ENCODE measurements around the gene NPTN. TPM values are rescaled to one million over a fixed set of nuclear protein-coding genes. Genes with fewer than 3 reads are reported as not detected.
"Not testable (repeated sequence)": the region's sequence is repeated elsewhere in the genome, so short reads cannot be mapped to it uniquely, and the experiment has no call there.

Gene NPTN
- total RNA-seq, 1 donor from 2014 or later: 147 TPM

DNA sequence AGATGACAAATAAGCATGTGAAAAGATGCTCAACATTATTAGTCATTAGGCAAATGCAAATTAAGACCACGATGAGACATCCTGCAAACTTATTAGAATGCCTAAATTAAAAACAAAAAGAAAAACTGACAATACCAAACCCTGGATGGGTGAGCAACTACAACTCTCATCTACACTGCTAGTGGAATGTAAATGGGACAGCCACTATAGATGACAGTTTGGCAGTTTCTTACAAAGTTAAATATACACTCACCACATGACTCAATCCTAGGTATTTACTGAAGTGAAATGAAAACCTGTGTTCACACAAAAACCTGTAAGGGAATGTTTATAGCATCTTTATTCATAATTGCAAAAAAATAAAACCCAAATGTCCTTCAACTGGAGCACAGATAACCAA is 74.7 kb downstream of the NPTN start:
- H3K27ac ChIP-seq: no peak overlapping the region
- DNase-seq (ENCODE audit: low spot score in 2 of 2): no peak
- no peaks in the 10 kb centered on the region for H3K9me3 ChIP-seq
- intact Hi-C loops (cut with DNase I): no loop called here
- TF ChIP-seq, protein P1, sequence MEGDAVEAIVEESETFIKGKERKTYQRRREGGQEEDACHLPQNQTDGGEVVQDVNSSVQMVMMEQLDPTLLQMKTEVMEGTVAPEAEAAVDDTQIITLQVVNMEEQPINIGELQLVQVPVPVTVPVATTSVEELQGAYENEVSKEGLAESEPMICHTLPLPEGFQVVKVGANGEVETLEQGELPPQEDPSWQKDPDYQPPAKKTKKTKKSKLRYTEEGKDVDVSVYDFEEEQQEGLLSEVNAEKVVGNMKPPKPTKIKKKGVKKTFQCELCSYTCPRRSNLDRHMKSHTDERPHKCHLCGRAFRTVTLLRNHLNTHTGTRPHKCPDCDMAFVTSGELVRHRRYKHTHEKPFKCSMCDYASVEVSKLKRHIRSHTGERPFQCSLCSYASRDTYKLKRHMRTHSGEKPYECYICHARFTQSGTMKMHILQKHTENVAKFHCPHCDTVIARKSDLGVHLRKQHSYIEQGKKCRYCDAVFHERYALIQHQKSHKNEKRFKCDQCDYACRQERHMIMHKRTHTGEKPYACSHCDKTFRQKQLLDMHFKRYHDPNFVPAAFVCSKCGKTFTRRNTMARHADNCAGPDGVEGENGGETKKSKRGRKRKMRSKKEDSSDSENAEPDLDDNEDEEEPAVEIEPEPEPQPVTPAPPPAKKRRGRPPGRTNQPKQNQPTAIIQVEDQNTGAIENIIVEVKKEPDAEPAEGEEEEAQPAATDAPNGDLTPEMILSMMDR (IDR thresholded peaks at IDR 0.05): no peak
- H3K4me1 ChIP-seq: no peaks in the 10 kb centered on the region
- H3K36me3 ChIP-seq: peaks cover 56 to 71% of the 10 kb centered on the region in 2 donors
- no peak overlapping the region for H3K4me3 ChIP-seq
- no peaks in the 10 kb centered on the region for H3K27me3 ChIP-seq

DNA sequence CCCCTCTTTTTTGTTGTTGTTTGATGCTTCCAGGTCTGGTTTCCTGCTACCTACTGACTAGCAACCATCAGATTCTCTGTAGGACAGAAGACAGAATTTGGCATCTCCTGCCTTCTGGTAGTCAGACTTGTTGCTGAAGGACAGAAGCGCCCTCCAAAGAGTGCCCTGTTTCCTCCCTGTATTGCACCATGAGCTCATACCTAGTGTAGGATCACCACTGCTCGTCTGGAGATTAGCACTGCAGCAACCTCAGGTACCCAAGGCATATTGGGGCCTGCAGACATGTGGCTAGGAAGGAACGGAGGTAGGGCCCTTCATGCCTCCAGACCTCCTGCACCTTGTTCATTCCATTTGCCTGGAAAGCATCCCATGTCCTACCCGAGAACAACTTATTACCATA is 78.1 kb downstream of the NPTN start:
- intact Hi-C loops (cut with DNase I): no loop called here
- Histone ChIP-seq H3K9me3 (no peaks in the 10 kb centered on the region), H3K27ac (no peak overlapping the region), H3K27me3 (no peaks in the 10 kb centered on the region), H3K36me3 (peaks cover 27 to 45% of the 10 kb centered on the region in 2 donors), H3K4me1 (no peaks in the 10 kb centered on the region), H3K4me3 (no peak overlapping the region)
- DNase-seq (ENCODE audit: low spot score in 2 of 2): no peak
- TF ChIP-seq, protein P1 (IDR thresholded peaks at IDR 0.05): no peak

DNA sequence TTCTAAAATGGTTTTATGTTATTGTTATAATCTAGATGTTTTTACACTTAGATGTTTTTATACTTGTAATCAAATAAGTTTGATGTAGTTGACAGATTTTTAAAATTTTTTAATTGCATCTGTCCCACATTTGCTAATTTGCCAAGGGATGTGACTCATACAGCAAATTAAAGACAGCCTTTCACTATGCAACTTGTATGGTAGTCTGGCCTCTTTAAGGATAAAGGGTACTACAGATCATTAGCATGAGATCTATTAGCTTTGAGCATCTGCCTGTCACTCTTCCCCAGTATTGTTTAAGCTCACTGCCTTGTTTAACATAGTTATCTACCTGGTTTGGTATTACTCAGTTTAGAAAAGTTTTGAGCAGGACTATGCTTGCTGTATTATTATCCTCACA is 83.0 kb downstream of the NPTN start:
- Histone ChIP-seq H3K9me3 (no peaks in the 10 kb centered on the region), H3K36me3 (peaks cover 4 to 5% of the 10 kb centered on the region in 2 donors)
- intact Hi-C loops (cut with DNase I): no loop called here

DNA sequence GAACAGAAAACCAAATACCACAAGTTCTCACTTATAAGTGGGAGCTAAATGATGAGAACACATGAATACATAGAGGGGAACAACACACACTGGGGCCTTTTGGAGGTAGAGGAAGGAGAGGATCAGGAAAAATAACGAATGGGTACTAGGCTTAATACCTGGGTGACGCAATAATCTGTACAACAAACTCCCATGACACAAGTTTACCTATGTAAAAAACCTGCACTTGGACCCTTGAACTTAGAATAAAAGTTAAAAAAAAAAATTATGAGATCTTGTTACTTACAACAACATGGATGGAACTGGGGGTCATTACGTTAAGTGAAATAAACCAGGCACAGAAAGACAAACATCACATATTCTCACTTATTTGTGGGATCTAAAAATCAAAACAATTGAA is 84.3 kb downstream of the NPTN start:
- intact Hi-C loops (cut with DNase I): not testable (repeated sequence)

More for the DNA sequence above, 83.0 kb downstream of the NPTN start:
- Histone ChIP-seq H3K4me3 (no peak overlapping the region), H3K27ac (no peak overlapping the region), H3K27me3 (no peaks in the 10 kb centered on the region), H3K4me1 (no peaks in the 10 kb centered on the region)
- TF ChIP-seq, protein P1 (IDR thresholded peaks at IDR 0.05): no peak
- DNase-seq (ENCODE audit: low spot score in 2 of 2): no peak

DNA sequence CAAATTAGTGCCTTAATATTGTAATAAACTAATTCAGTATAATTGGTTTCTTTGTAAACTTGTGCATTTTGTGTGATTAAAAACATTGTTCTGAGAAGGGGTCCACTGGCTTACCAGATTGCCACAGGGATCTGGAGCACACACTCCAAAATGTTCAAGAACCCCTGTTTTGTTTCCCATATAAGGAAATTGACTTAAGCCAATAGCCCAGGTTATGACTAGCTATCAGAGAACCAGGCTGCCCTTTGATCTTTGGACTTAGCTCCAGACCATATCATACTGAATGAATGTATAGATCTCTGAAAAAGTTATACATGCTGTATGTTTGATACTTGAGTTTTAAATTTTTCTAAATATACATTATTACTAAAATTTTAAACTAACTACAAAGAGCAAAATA is 91.7 kb downstream of the NPTN start:
- Histone ChIP-seq H3K27me3 (no peaks in the 10 kb centered on the region), H3K27ac (no peak overlapping the region), H3K36me3 (no peaks in the 10 kb centered on the region), H3K9me3 (no peaks in the 10 kb centered on the region), H3K4me3 (no peak overlapping the region), H3K4me1 (no peaks in the 10 kb centered on the region)
- intact Hi-C loops (cut with DNase I): no loop called here
- TF ChIP-seq, protein P1 (IDR thresholded peaks at IDR 0.05): no peak
- no peak for DNase-seq (ENCODE audit: low spot score in 2 of 2)

More for the DNA sequence above, 84.3 kb downstream of the NPTN start:
- not testable (repeated sequence) for H3K36me3 ChIP-seq; H3K4me1 ChIP-seq; H3K27me3 ChIP-seq; H3K9me3 ChIP-seq; H3K27ac ChIP-seq; DNase-seq (ENCODE audit: low spot score in 2 of 2); H3K4me3 ChIP-seq

DNA sequence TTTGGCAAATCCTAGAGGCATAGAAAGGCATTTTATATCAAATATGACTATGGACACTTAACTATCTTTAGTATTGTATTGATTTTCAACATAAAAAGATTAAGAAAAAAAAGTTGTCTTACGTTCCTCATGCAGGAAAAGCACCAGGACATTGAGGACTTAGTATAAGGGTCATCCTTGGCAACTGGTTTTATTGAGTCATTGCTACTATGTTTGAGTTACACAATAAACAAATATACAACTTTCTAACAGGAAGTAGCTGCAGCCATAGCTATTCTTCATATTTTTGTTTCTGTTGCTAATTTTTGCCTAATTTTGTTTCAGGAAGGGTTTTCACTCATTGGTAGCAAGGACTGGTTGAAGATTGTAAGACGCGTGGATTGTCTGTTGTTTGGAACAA is 93.0 kb downstream of the NPTN start:
- intact Hi-C loops (cut with DNase I): no loop called here

More for the DNA sequence above, 93.0 kb downstream of the NPTN start:
- no peak for DNase-seq (ENCODE audit: low spot score in 2 of 2)
- H3K9me3 ChIP-seq: no peaks in the 10 kb centered on the region
- no peaks in the 10 kb centered on the region for H3K27me3 ChIP-seq
- TF ChIP-seq, protein P1 (IDR thresholded peaks at IDR 0.05): no peak
- H3K4me1 ChIP-seq: no peaks in the 10 kb centered on the region
- no peaks in the 10 kb centered on the region for H3K36me3 ChIP-seq
- H3K27ac ChIP-seq: no peak overlapping the region
- no peak overlapping the region for H3K4me3 ChIP-seq
